Stimulated activated CD4-positive, alpha-beta T cell treated with anti-CD3 and anti-CD28 coated beads, Interleukin-2, amount 100 ng/mL, for 48 hours (primary cell): Measurements from ENCODE around the gene CCDC197.

Experiments
- DNase-seq, 2 donors: peaks; one replicate each; pipeline ENCODE4 v3.0.0-alpha.2; 2020

Gene CCDC197

GRCh38 chr14:94027566-94028449 is 30.7 kb downstream of the CCDC197 start:
- no peak for DNase-seq

- peak in 1 of 2 donors; percentile 23 for DNase-seq
Measured at GRCh38 chr14:94028450-94028826, 31.3 kb downstream of the CCDC197 start.

GRCh38 chr14:94029265-94029664 is 32.2 kb downstream of the CCDC197 start:
- DNase-seq, result no peak

- no peak for DNase-seq
Measured at GRCh38 chr14:94029671-94030203, 32.6 kb downstream of the CCDC197 start.

- no peak for DNase-seq
Measured at GRCh38 chr14:94030571-94030970, 33.5 kb downstream of the CCDC197 start.

GRCh38 chr14:94031161-94031882 is 34.2 kb downstream of the CCDC197 start:
- no peak for DNase-seq

- DNase-seq, result no peak
Measured at GRCh38 chr14:94031883-94032279, 34.8 kb downstream of the CCDC197 start.

- no peak for DNase-seq
Measured at GRCh38 chr14:94034886-94035285, 37.8 kb downstream of the CCDC197 start.

- peak; percentile 69 to 82 for DNase-seq
Measured at GRCh38 chr14:94036313-94037167, 39.4 kb downstream of the CCDC197 start.

- no peak for DNase-seq
Measured at GRCh38 chr14:94037954-94038353, 40.9 kb downstream of the CCDC197 start.

GRCh38 chr14:94038510-94038909 is 41.4 kb downstream of the CCDC197 start:
- no peak for DNase-seq

GRCh38 chr14:94038921-94039629 is 42.0 kb downstream of the CCDC197 start:
- DNase-seq, result no peak

- no peak for DNase-seq
Measured at GRCh38 chr14:94040247-94040646, 43.1 kb downstream of the CCDC197 start.

- DNase-seq, result no peak
Measured at GRCh38 chr14:94040796-94041195, 43.7 kb downstream of the CCDC197 start.

GRCh38 chr14:94041551-94042346 is 44.6 kb downstream of the CCDC197 start:
- no peak for DNase-seq

GRCh38 chr14:94042433-94043091 is 45.5 kb downstream of the CCDC197 start:
- no peak for DNase-seq

GRCh38 chr14:94043111-94043755 is 46.1 kb downstream of the CCDC197 start:
- DNase-seq, result no peak

- no peak for DNase-seq
Measured at GRCh38 chr14:94043756-94044475, 46.8 kb downstream of the CCDC197 start.

GRCh38 chr14:94044476-94045091 is 47.5 kb downstream of the CCDC197 start:
- no peak for DNase-seq
